Measurements from ENCODE around the gene ZBTB20. TPM values are rescaled to one million over a fixed set of nuclear protein-coding genes. Genes with fewer than 3 reads are reported as not detected.

Gene ZBTB20
- total and polyA plus RNA-seq, 4 donors = 0.88 to 83.2 (median 20.4) TPM

DNA sequence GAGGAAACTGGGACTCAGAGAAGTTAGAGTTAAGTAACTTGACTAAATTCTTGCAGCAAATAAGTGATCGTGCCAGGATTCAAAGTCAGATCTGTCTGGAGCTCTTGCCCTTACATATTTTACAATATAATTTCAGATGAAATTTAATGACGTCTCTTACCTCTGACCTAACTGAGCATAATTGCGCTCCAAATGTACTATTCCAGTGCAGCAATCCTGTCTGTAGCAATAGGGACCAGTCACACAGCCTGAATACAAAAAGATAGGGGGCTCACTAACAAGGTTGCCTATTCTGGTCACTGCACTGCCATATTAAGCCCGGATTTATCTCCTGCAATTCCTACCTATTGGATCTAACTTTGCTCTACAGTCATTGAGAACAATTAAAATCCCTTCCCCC lies 316.4 kb downstream of the ZBTB20 start (continued):
- TF ChIP-seq, protein P1, sequence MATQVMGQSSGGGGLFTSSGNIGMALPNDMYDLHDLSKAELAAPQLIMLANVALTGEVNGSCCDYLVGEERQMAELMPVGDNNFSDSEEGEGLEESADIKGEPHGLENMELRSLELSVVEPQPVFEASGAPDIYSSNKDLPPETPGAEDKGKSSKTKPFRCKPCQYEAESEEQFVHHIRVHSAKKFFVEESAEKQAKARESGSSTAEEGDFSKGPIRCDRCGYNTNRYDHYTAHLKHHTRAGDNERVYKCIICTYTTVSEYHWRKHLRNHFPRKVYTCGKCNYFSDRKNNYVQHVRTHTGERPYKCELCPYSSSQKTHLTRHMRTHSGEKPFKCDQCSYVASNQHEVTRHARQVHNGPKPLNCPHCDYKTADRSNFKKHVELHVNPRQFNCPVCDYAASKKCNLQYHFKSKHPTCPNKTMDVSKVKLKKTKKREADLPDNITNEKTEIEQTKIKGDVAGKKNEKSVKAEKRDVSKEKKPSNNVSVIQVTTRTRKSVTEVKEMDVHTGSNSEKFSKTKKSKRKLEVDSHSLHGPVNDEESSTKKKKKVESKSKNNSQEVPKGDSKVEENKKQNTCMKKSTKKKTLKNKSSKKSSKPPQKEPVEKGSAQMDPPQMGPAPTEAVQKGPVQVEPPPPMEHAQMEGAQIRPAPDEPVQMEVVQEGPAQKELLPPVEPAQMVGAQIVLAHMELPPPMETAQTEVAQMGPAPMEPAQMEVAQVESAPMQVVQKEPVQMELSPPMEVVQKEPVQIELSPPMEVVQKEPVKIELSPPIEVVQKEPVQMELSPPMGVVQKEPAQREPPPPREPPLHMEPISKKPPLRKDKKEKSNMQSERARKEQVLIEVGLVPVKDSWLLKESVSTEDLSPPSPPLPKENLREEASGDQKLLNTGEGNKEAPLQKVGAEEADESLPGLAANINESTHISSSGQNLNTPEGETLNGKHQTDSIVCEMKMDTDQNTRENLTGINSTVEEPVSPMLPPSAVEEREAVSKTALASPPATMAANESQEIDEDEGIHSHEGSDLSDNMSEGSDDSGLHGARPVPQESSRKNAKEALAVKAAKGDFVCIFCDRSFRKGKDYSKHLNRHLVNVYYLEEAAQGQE (IDR thresholded peaks at IDR 0.05) = no peak

DNA sequence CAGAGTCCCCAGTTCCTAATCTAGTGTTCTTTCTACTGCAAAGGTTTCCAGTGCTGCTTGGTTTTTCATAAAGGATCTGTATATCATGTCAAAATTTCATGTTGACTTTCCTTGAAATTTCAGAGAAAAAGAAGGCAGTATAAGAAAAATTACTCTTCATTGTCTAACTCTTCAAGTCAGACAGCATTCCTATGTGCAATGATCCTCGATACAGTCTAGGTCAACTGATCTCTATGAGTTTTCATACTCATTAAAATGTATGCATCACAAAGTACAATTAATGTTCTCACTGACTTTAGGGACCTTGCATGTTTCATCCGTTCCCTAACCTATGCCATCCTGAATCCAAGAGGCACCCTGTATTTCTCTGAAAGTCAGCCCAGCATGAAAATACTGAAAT lies 317.3 kb downstream of the ZBTB20 start:
- TF ChIP-seq JUND (IDR thresholded peaks at IDR 0.05) = no peak
- no peak for TF ChIP-seq HNF4G (IDR thresholded peaks at IDR 0.05)
- no peak for TF ChIP-seq RXRA (IDR thresholded peaks at IDR 0.05)
- TF ChIP-seq, protein P1 (IDR thresholded peaks at IDR 0.05) = no peak
- TF ChIP-seq, protein P2, sequence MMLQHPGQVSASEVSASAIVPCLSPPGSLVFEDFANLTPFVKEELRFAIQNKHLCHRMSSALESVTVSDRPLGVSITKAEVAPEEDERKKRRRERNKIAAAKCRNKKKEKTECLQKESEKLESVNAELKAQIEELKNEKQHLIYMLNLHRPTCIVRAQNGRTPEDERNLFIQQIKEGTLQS (IDR thresholded peaks at IDR 0.05) = no peak
- TF ChIP-seq HNF4A (conservative IDR thresholded peaks at IDR 0.05) = no peak
- TF ChIP-seq, protein P3, sequence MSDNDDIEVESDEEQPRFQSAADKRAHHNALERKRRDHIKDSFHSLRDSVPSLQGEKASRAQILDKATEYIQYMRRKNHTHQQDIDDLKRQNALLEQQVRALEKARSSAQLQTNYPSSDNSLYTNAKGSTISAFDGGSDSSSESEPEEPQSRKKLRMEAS (IDR thresholded peaks at IDR 0.05) = no peak
- no peak for TF ChIP-seq FOXA1 (IDR thresholded peaks at IDR 0.05)
- TF ChIP-seq, protein P4, sequence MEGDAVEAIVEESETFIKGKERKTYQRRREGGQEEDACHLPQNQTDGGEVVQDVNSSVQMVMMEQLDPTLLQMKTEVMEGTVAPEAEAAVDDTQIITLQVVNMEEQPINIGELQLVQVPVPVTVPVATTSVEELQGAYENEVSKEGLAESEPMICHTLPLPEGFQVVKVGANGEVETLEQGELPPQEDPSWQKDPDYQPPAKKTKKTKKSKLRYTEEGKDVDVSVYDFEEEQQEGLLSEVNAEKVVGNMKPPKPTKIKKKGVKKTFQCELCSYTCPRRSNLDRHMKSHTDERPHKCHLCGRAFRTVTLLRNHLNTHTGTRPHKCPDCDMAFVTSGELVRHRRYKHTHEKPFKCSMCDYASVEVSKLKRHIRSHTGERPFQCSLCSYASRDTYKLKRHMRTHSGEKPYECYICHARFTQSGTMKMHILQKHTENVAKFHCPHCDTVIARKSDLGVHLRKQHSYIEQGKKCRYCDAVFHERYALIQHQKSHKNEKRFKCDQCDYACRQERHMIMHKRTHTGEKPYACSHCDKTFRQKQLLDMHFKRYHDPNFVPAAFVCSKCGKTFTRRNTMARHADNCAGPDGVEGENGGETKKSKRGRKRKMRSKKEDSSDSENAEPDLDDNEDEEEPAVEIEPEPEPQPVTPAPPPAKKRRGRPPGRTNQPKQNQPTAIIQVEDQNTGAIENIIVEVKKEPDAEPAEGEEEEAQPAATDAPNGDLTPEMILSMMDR (IDR thresholded peaks at IDR 0.05; ENCODE audit: low read depth, low read length, missing input control) = no peak
- no peak for TF ChIP-seq GABPA (IDR thresholded peaks at IDR 0.05 in 1 of 2, conservative IDR thresholded peaks at IDR 0.05 in 1 of 2)
- no peak for TF ChIP-seq RAD21 (IDR thresholded peaks at IDR 0.05)

More for the DNA sequence above, 317.3 kb downstream of the ZBTB20 start:
- Histone ChIP-seq H3K9ac (ENCODE audit: low read depth in 1 of 2, low read length in 2 of 2) (no peak overlapping the region), H3K27me3 (ENCODE audit: control insufficient read depth in 4 of 4, insufficient read depth in 4 of 4, low read length in 3 of 4) (no peaks in the 10 kb centered on the region), H3K4me3 (ENCODE audit: low read depth in 1 of 3, low read length in 3 of 3) (no peak overlapping the region), H3K27ac (ENCODE audit: low read depth in 1 of 2, low read length in 2 of 2) (no peak overlapping the region), H3K36me3 (ENCODE audit: control insufficient read depth in 4 of 4, insufficient read depth in 3 of 4, low read depth in 1 of 4, low read length in 3 of 4) (no peaks in the 10 kb centered on the region), H3K9me3 (ENCODE audit: control insufficient read depth in 4 of 4, low read length in 3 of 4) (no peaks in the 10 kb centered on the region), H3K4me1 (ENCODE audit: control insufficient read depth in 4 of 4, insufficient read depth in 4 of 4, low read length in 3 of 4) (peaks cover 0 to 30% (median 9%) of the 10 kb centered on the region in 4 donors)
- 93% methylated on average over 2 of the region's 2 CpGs for WGBS
- no peak for DNase-seq (ENCODE audit: low spot score)

Measured in liver (tissue), 9 donors.